ENCODE measurements around the gene TRPV3.

TRPV3 gene

GRCh38 chr17:3558603-3559269, 1.1 kb upstream of the TRPV3 start:
- TF ChIP-seq ZNF555 (tag by site-specific recombination; conservative IDR thresholded peaks at IDR 0.05) (no peak), ZNF792 (tag by site-specific recombination; IDR thresholded peaks at IDR 0.05) (no peak), ZNF350 (tag by site-specific recombination; IDR thresholded peaks at IDR 0.05) (no peak), ZNF654 (tag by site-specific recombination; IDR thresholded peaks at IDR 0.05; ENCODE audit: low read depth) (no peak), FEZF1 (tag by site-specific recombination; IDR thresholded peaks at IDR 0.05) (no peak), SCRT2 (tag by site-specific recombination; IDR thresholded peaks at IDR 0.05) (no peak), ZNF692 (tag by site-specific recombination; IDR thresholded peaks at IDR 0.05) (no peak), ZNF645 (tag by site-specific recombination; IDR thresholded peaks at IDR 0.05) (no peak), ZNF184 (tag by site-specific recombination; IDR thresholded peaks at IDR 0.05) (no peak), ZNF785 (tag by site-specific recombination; IDR thresholded peaks at IDR 0.05) (no peak), SP2 (tag by site-specific recombination; IDR thresholded peaks at IDR 0.05) (no peak), ZNF211 (tag by site-specific recombination; IDR thresholded peaks at IDR 0.05; ENCODE audit: low read depth) (no peak), GLI2 (tag by site-specific recombination; IDR thresholded peaks at IDR 0.05; ENCODE audit: borderline replicate concordance, low read depth) (no peak), KLF1 (tag by site-specific recombination; IDR thresholded peaks at IDR 0.05) (no peak), ZNF148 (tag by site-specific recombination; IDR thresholded peaks at IDR 0.05; ENCODE audit: borderline replicate concordance) (no peak), ZNF624 (tag by site-specific recombination; IDR thresholded peaks at IDR 0.05) (no peak), ZNF23 (tag by site-specific recombination; IDR thresholded peaks at IDR 0.05; ENCODE audit: borderline replicate concordance) (no peak), ZNF561 (tag by site-specific recombination; IDR thresholded peaks at IDR 0.05; ENCODE audit: borderline replicate concordance) (no peak), ELK4 (IDR thresholded peaks at IDR 0.05; ENCODE audit: borderline replicate concordance, low read depth, low read length) (no peak)
- POLR2A ChIA-PET, result no interaction called here
- no peaks in the 10 kb centered on the region; the same call in 1 of the 2 replicates for H3K4me1 ChIP-seq (ENCODE audit: control insufficient read depth, insufficient read depth, low read length)
- H3K27ac ChIP-seq (ENCODE audit: extremely low read depth, low read depth, low read length), result no peak overlapping the region
- CTCF ChIA-PET, result no interaction called here
- no peak overlapping the region for H3K4me3 ChIP-seq (ENCODE audit: low read depth, low read length)
- H3K36me3 ChIP-seq (ENCODE audit: control insufficient read depth in 2 of 2, insufficient read depth in 1 of 2, low read length in 2 of 2), result no peaks in the 10 kb centered on the region
- H3K9me3 ChIP-seq (ENCODE audit: control insufficient read depth, insufficient read depth, low read depth, low read length), result no peaks in the 10 kb centered on the region

All from HEK293 (cell line).